Activated T-cell treated with anti-CD3 and anti-CD28 coated beads, Interleukin-2, amount 50 U/mL, for 72 hours (primary cell): Measurements from ENCODE around the gene UPK3B. TPM values are rescaled to one million over a fixed set of nuclear protein-coding genes. Genes with fewer than 3 reads are reported as not detected.
"Not testable (repeated sequence)": the region's sequence is repeated elsewhere in the genome, so short reads cannot be mapped to it uniquely, and the experiment has no call there.

Experiments used
- ATAC-seq, 2 donors: fragments of 150-1000 bp; cut with Tn5 transposase; replicated peaks in 1 of 2; 2 replicates each; pipeline ENCODE4 v1.10.0; 2021; ENCODE audit warnings: moderate library complexity in 2 of 2, mild to moderate bottlenecking in 1 of 2
- DNase-seq, 2 donors: peaks; one replicate each; pipeline ENCODE4 v3.0.0; 2021 to 2022; ENCODE audit warnings: mixed read lengths in 1 of 2
- H3K27ac Mint-ChIP-seq: one replicate; pipeline ENCODE4 v1.8.0; 2022; ENCODE audit warnings: mild to moderate bottlenecking, moderate library complexity, mixed read lengths
- H3K27me3 Mint-ChIP-seq: one replicate; pipeline ENCODE4 v1.8.0; 2022; ENCODE audit warnings: low read depth, mixed read lengths
- H3K36me3 Mint-ChIP-seq, 2 donors: one replicate each; pipeline ENCODE4 v1.8.0; 2022; ENCODE audit warnings: mixed read lengths in 2 of 2, mild to moderate bottlenecking in 1 of 2; ENCODE audit not compliant: insufficient read depth in 2 of 2
- H3K4me1 Mint-ChIP-seq: one replicate; pipeline ENCODE4 v1.8.0; 2022; ENCODE audit warnings: low read depth, mixed read lengths
- H3K4me3 Mint-ChIP-seq, 2 donors: one replicate each; pipeline ENCODE4 v1.8.0; 2022; ENCODE audit warnings: mild to moderate bottlenecking in 2 of 2, mixed read lengths in 2 of 2, moderate library complexity in 2 of 2
- H3K9me3 Mint-ChIP-seq, 2 donors: one replicate each; pipeline ENCODE4 v1.8.0; 2022; ENCODE audit warnings: mixed read lengths in 2 of 2
- total RNA-seq, 2 donors: library from RNA; stranded (reverse); gene quantifications; one replicate each; pipeline ENCODE4 v1.2.3, GENCODE V29; 2022

Gene UPK3B
- total RNA-seq, 2 donors from 2014 or later, result 3.2 to 3.3 TPM

- not testable (repeated sequence) for H3K27me3 Mint-ChIP-seq
- H3K36me3 Mint-ChIP-seq, result peaks cover 12 to 29% of the 10 kb centered on the region in 2 donors
These were observed 49.8 kb downstream of the UPK3B start for GRCh38 chr7:76560157-76560556.

DNA sequence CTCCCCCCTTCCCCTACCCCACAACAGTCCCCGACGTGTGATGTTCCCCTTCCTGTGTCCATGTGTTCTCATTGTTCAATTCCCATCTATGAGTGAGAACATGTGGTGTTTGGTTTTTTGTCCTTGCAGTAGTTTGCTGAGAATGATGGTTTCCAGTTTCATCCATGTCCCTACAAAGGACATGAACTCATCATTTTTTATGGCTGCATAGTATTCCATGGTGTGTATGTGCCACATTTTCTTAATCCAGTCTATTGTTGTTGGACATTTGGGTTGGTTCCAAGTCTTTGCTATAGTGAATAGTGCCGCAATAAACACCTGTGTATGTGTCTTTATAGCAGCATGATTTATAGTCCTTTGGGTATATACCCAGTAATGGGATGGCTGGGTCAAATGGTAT is 51.0 kb downstream of the UPK3B start:
- peaks cover 26% of the 10 kb centered on the region for H3K4me1 Mint-ChIP-seq
- DNase-seq, H3K4me3 Mint-ChIP-seq, H3K27ac Mint-ChIP-seq, H3K9me3 Mint-ChIP-seq, ATAC-seq, H3K27me3 Mint-ChIP-seq: not testable (repeated sequence)
- peaks cover 16 to 35% of the 10 kb centered on the region in 2 donors for H3K36me3 Mint-ChIP-seq

More at GRCh38 chr7:76560157-76560556, 49.8 kb downstream of the UPK3B start:
- H3K4me1 Mint-ChIP-seq, result peaks cover 26% of the 10 kb centered on the region
- not testable (repeated sequence) for H3K9me3 Mint-ChIP-seq, H3K4me3 Mint-ChIP-seq, DNase-seq, H3K27ac Mint-ChIP-seq, ATAC-seq

DNA sequence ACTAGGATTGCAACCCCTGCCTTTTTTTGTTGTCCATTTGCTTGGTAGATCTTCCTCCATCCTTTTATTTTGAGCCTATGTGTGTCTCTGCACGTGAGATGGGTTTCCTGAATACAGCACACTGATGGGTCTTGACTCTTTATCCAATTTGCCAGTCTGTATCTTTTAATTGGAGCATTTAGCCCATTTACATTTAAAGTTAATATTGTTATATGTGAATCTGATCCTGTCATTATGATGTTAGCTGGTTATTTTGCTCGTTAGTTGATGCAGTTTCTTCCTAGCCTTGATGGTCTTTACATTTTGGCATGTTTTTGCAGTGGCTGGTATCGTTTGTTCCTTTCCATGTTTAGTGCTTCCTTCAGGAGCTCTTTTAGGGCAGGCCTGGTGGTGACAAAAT is 54.6 kb downstream of the UPK3B start:
- H3K27me3 Mint-ChIP-seq, ATAC-seq: not testable (repeated sequence)
- H3K4me1 Mint-ChIP-seq, result peaks cover 26% of the 10 kb centered on the region

More for the DNA sequence above, 54.6 kb downstream of the UPK3B start:
- H3K9me3 Mint-ChIP-seq, DNase-seq, H3K27ac Mint-ChIP-seq, H3K4me3 Mint-ChIP-seq: not testable (repeated sequence)
- peaks cover 16 to 30% of the 10 kb centered on the region in 2 donors for H3K36me3 Mint-ChIP-seq

Other genes starting within 250 kb of the UPK3B start
- gene HSPB1, start 207.9 kb upstream of the UPK3B start, total RNA-seq, result 10 to 100 TPM; 39.7 to 42.0 TPM
- gene YWHAG, start 151.6 kb upstream of the UPK3B start, total RNA-seq, result 100 to 1,000 TPM; 107 to 120 TPM
- gene SSC4D, start 100.9 kb upstream of the UPK3B start, total RNA-seq, result 1 to 10 TPM in 1 of 2 donors, under 1 TPM in 1; 0.60 to 1.0 TPM
- gene ZP3, start 85.6 kb upstream of the UPK3B start, total RNA-seq, result 10 to 100 TPM in 1 of 2 donors, 1 to 10 TPM in 1; 7.7 to 11.8 TPM
- gene DTX2, start 48.8 kb upstream of the UPK3B start, total RNA-seq, result 10 to 100 TPM; 40.6 to 49.4 TPM
- under 1 TPM in 1 of 2 donors, not detected in 1; 0.58 TPM for gene SPDYE16, start 32.7 kb downstream of the UPK3B start, total RNA-seq
- 10 to 100 TPM; 11.0 to 14.5 TPM for gene POMZP3, start 116.7 kb downstream of the UPK3B start, total RNA-seq